ACC112 (cell line): ENCODE measurements around the gene SEC14L3.

ENCODE experiments used
- H2AFZ ChIP-seq: fragments of 200-600 bp; sonication (generic); one replicate; pipeline ENCODE4 v1.6.0; 2017; ENCODE audit warnings: antibody characterized with exemption, low read length; ENCODE audit not compliant: unreplicated experiment
- H3K27ac ChIP-seq: fragments of 200-600 bp; sonication (generic); 2 replicates; pipeline ENCODE4 v1.5.1; 2014; ENCODE audit warnings: low read depth, mild to moderate bottlenecking, antibody characterized with exemption, low read length, moderate library complexity
- H3K27me3 ChIP-seq: fragments of 200-600 bp; sonication (generic); 2 replicates; pipeline ENCODE4 v1.6.1; 2014; ENCODE audit warnings: mild to moderate bottlenecking, antibody characterized with exemption, low read length, moderate library complexity, mixed read lengths; ENCODE audit not compliant: insufficient read depth
- H3K36me3 ChIP-seq: fragments of 200-600 bp; sonication (generic); 2 replicates; pipeline ENCODE4 v1.6.1; 2016; ENCODE audit warnings: mild to moderate bottlenecking, antibody characterized with exemption, low read length, moderate library complexity, mixed read lengths; ENCODE audit not compliant: insufficient read depth
- H3K4me1 ChIP-seq: fragments of 200-600 bp; sonication (generic); one replicate; pipeline ENCODE4 v1.6.1; 2016; ENCODE audit warnings: low read length, mixed read lengths; ENCODE audit not compliant: insufficient read depth, unreplicated experiment, control insufficient read depth
- H3K4me3 ChIP-seq: fragments of 200-600 bp; sonication (generic); 2 replicates; pipeline ENCODE4 v1.5.1; 2014; ENCODE audit warnings: mild to moderate bottlenecking, low read depth, low read length
- H3K79me2 ChIP-seq: fragments of 200-600 bp; sonication (generic); one replicate; pipeline ENCODE4 v1.6.0; 2016; ENCODE audit warnings: low read length; ENCODE audit not compliant: control insufficient read depth, unreplicated experiment, insufficient read depth

Gene SEC14L3

GRCh38 chr22:30423301-30423958 lies 48.4 kb downstream of the SEC14L3 start:
- Histone ChIP-seq H2AFZ (no peak overlapping the region), H3K27ac (peak overlapping the region; percentile 100), H3K27me3 (no peaks in the 10 kb centered on the region), H3K79me2 (peaks cover 6% of the 10 kb centered on the region), H3K4me3 (peak overlapping the region; percentile 76), H3K36me3 (peaks cover 10% of the 10 kb centered on the region; the same call in 1 of the 2 replicates), H3K4me1 (peaks cover 57% of the 10 kb centered on the region)

GRCh38 chr22:30422481-30423300 lies 49.1 kb downstream of the SEC14L3 start:
- Histone ChIP-seq H3K36me3 (peaks cover 6% of the 10 kb centered on the region; the same call in 1 of the 2 replicates), H3K27me3 (no peaks in the 10 kb centered on the region), H3K4me1 (peaks cover 57% of the 10 kb centered on the region), H2AFZ (no peak overlapping the region), H3K79me2 (peaks cover 6% of the 10 kb centered on the region), H3K27ac (peak overlapping the region; percentile 100), H3K4me3 (peak overlapping the region; percentile 76)

GRCh38 chr22:30421695-30422480 lies 49.9 kb downstream of the SEC14L3 start:
- H3K27ac ChIP-seq, result peak overlapping the region; percentile 100
- H3K27me3 ChIP-seq, result no peaks in the 10 kb centered on the region
- H3K36me3 ChIP-seq, result peaks cover 8% of the 10 kb centered on the region
- H3K79me2 ChIP-seq, result peaks cover 9% of the 10 kb centered on the region
- peak overlapping the region; percentile 76 for H3K4me3 ChIP-seq
- H3K4me1 ChIP-seq, result peaks cover 52% of the 10 kb centered on the region
- no peak overlapping the region for H2AFZ ChIP-seq

DNA sequence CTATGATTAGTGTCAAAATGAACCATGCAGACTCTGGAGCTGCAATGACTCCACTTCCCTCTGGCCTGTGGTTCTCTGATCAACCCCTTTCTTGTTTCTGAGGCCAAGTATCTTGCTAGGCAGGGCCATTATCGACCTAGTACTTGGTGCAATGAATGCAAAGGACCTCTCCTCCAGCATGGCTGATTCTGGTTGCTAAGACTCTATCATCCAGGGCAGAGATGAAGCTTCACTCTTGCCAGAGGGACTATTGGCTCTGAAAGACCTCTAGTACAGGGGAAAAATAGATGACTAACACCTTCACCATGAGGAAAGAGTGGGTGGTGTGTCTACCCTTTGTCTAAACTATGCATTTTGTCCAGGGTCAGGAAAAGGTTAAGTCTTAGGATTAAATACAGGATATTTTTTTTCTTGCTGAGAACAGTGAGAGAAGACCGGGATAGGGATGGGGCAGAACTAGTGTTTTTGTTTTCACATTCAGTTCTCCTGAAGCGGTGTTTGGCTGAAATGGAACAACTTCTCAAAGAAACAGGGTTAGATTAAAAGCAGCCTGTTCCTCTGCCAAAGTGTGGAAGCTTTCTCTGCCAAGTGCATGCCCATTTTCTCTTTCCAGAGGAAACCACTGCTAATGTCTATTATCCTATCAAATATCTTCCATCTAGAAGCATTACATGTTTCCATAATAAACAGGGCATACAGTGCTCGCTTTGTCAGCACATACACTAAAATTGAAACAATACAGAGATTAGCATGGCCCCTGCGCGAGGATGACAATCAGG lies 51.3 kb downstream of the SEC14L3 start:
- Histone ChIP-seq H3K4me3 (peak overlapping the region; percentile 37; the same call in 1 of the 2 replicates), H3K27me3 (no peaks in the 10 kb centered on the region), H2AFZ (no peak overlapping the region), H3K4me1 (peaks cover 54% of the 10 kb centered on the region), H3K79me2 (peaks cover 9% of the 10 kb centered on the region), H3K27ac (peak overlapping the region; percentile 100), H3K36me3 (peaks cover 10% of the 10 kb centered on the region)

GRCh38 chr22:30416837-30417236 lies 55.0 kb downstream of the SEC14L3 start:
- H3K4me3 ChIP-seq, result no peak overlapping the region
- H3K27me3 ChIP-seq, result no peaks in the 10 kb centered on the region
- no peak overlapping the region for H2AFZ ChIP-seq
- H3K4me1 ChIP-seq, result peaks cover 43% of the 10 kb centered on the region
- H3K79me2 ChIP-seq, result peaks cover 4% of the 10 kb centered on the region
- peaks cover 10% of the 10 kb centered on the region for H3K36me3 ChIP-seq
- peak overlapping the region; percentile 50 for H3K27ac ChIP-seq

- Histone ChIP-seq H3K36me3 (peaks cover 10% of the 10 kb centered on the region), H3K27me3 (no peaks in the 10 kb centered on the region), H3K4me1 (peaks cover 39% of the 10 kb centered on the region), H2AFZ (no peak overlapping the region), H3K79me2 (peaks cover 3% of the 10 kb centered on the region), H3K4me3 (no peak overlapping the region), H3K27ac (peak overlapping the region; percentile 50)
These were observed 55.4 kb downstream of the SEC14L3 start for GRCh38 chr22:30416403-30416802.

GRCh38 chr22:30414525-30415047 lies 57.2 kb downstream of the SEC14L3 start:
- H3K4me3 ChIP-seq, result no peak overlapping the region
- H3K79me2 ChIP-seq, result peaks cover 3% of the 10 kb centered on the region
- peaks cover 22% of the 10 kb centered on the region for H3K4me1 ChIP-seq
- no peak overlapping the region for H2AFZ ChIP-seq
- H3K36me3 ChIP-seq, result peaks cover 10% of the 10 kb centered on the region
- H3K27ac ChIP-seq, result peak overlapping the region; percentile 32
- H3K27me3 ChIP-seq, result no peaks in the 10 kb centered on the region

DNA sequence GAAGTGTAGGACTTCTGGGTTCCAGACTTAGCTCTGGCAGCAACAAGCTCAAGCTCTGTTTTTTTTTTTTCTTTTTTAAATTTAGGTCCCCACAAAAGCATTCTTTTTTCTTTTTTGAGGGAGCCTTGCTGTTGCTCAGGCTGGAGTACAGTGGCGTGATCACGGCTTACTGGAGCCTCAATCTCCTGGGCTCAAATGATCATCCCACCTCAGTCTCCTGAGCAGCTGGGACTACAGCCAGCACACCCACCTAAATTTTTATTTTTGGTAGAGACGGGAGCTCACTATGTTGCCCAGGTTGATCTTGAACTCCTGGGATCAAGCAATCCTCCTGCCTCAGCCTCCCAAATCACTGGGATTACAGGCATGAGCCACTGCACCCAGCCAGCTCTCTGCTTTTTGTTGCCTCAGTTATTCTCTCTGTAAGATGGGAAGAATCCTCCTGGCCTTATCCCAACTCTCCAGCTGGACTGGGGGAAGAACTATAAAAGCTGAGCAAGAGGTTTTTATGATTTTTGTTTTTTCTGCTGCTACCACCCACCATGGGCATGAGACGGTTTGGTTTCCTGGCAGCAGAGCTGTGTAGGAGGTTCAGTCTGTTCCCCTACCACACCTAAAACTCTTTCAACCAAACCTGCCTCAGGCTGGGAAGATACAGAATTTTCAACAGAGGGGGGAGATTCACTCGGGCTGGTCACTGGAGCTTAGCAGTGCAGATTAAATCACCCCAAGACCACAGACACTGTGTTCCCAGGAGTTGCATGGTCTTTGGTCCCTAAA lies 57.9 kb downstream of the SEC14L3 start:
- Histone ChIP-seq H2AFZ (no peak overlapping the region), H3K27ac (0 out of 2 replicates have a peak overlapping the region, but pooled peaks have one; percentile 32), H3K4me1 (peaks cover 21% of the 10 kb centered on the region), H3K4me3 (no peak overlapping the region), H3K27me3 (no peaks in the 10 kb centered on the region), H3K79me2 (peaks cover 3% of the 10 kb centered on the region), H3K36me3 (peaks cover 10% of the 10 kb centered on the region)

DNA sequence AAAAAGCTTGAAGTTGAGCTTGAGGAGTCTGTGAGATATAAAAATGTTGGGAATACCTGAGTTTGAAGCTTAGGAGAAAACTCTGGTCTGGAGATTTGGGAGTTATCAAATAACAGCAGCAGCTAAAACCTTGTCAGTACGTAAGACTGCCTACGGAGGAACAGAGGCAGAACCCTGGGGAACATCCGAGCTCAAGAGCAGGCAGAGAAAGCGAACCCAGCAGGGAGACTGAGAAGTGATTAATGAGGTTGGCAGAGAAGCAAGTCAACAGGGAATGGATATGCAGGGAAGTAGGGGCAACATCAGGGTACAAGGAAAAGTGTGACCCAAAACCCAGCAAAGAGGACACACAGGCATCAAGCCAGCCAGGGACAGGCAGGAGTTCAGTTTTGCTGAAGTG lies 58.8 kb downstream of the SEC14L3 start:
- peaks cover 3% of the 10 kb centered on the region for H3K79me2 ChIP-seq
- H3K27me3 ChIP-seq, result no peaks in the 10 kb centered on the region
- peaks cover 10% of the 10 kb centered on the region for H3K36me3 ChIP-seq
- H3K27ac ChIP-seq, result peak overlapping the region; percentile 50
- no peak overlapping the region for H2AFZ ChIP-seq
- H3K4me3 ChIP-seq, result no peak overlapping the region
- H3K4me1 ChIP-seq, result peaks cover 28% of the 10 kb centered on the region
